Endothelial cell of umbilical vein (primary cell): ENCODE results near the gene RAP1GAP.

Experiments used
- EZH2 ChIP-seq: IDR thresholded peaks from 2 replicates; pipeline ENCODE4 v1.6.1; 2012; ENCODE audit warnings: borderline replicate concordance, low read depth, mild to moderate bottlenecking, moderate library complexity, low read length, inconsistent platforms; ENCODE audit not compliant: severe bottlenecking
- GATA2 ChIP-seq: IDR thresholded peaks from 2 replicates; pipeline ENCODE4 v1.7.0; 2011; ENCODE audit warnings: low read depth, mild to moderate bottlenecking, moderate library complexity, mixed read lengths, low read length; ENCODE audit not compliant: insufficient read length, insufficient read depth
- JUN ChIP-seq: IDR thresholded peaks from 2 replicates; pipeline ENCODE4 v1.6.1; 2011; ENCODE audit warnings: borderline replicate concordance, low read depth; ENCODE audit not compliant: insufficient read length, insufficient read depth
- MYC ChIP-seq: IDR thresholded peaks from one replicate; pipeline ENCODE4 v1.6.1; 2011; ENCODE audit warnings: mild to moderate bottlenecking, low read depth, low read length
- POLR2A ChIP-seq: IDR thresholded peaks from 2 replicates; pipeline ENCODE4 v1.6.1; 2012; ENCODE audit warnings: low read depth, mild to moderate bottlenecking, control low read depth, low read length
- POLR2AphosphoS5 ChIP-seq: IDR thresholded peaks from 2 replicates; pipeline ENCODE4 v1.6.1; 2012; ENCODE audit warnings: low read depth, mild to moderate bottlenecking, control low read depth, low read length, moderate library complexity; ENCODE audit not compliant: insufficient read depth
- TF ChIP-seq, protein P1 (sequence below), 2 donors: IDR thresholded peaks; 1 replicate in 1 of 2; 2 replicates in 1 of 2; pipeline ENCODE4 v1.5.1; 2011; ENCODE audit warnings: low read length in 2 of 2, mild to moderate bottlenecking in 2 of 2, moderate library complexity in 2 of 2, control low read depth in 1 of 2, inconsistent platforms in 1 of 2, low read depth in 1 of 2; ENCODE audit not compliant: insufficient read depth in 1 of 2; ENCODE audit errors: extremely low read depth in 1 of 2
- TF ChIP-seq, protein P2 (sequence below): IDR thresholded peaks from 2 replicates; pipeline ENCODE4 v1.6.1; 2011; ENCODE audit not compliant: insufficient read depth, insufficient read length

DNA sequence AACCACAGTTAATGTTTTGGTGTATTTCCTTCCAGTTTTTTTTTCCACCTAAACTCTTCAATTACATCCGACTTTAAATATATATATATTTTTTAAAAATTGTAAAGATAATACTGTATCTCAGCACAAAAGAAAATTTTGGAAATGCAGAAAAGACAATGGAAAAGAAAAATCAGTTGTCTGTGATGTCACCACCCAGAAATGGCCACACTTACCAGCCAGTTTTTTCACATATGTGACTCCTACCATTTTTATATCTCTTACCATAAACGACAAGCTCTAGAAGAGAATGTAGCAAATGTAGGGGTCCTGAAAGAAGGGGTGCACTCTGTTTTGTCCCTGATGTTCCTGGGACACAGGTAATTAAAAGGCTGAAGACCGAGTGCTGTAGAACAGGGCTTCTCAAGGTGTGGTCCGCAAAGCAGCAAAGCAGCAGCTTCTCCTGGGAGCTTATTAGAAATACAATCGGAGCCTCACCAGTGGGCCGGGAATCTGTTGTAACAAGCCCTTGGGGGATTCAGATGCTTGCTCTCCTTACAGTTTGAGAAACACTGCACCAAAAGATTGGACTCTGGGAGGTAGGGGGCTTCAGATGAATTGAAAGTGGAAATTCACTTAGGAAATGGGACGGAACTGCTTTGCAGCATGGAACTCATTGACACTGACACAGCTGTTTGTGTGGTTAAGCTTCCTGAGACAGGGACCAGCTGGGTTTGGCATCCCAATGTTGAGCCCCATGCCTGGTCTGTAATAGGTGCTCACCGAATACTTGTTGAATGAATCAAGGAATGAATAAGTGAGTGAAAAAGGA is 115.8 kb downstream of the RAP1GAP start:
- no peak for TF ChIP-seq GATA2
- TF ChIP-seq, protein P1, sequence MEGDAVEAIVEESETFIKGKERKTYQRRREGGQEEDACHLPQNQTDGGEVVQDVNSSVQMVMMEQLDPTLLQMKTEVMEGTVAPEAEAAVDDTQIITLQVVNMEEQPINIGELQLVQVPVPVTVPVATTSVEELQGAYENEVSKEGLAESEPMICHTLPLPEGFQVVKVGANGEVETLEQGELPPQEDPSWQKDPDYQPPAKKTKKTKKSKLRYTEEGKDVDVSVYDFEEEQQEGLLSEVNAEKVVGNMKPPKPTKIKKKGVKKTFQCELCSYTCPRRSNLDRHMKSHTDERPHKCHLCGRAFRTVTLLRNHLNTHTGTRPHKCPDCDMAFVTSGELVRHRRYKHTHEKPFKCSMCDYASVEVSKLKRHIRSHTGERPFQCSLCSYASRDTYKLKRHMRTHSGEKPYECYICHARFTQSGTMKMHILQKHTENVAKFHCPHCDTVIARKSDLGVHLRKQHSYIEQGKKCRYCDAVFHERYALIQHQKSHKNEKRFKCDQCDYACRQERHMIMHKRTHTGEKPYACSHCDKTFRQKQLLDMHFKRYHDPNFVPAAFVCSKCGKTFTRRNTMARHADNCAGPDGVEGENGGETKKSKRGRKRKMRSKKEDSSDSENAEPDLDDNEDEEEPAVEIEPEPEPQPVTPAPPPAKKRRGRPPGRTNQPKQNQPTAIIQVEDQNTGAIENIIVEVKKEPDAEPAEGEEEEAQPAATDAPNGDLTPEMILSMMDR (IDR thresholded peaks at IDR 0.05; ENCODE audit: extremely low read depth in 1 of 2, insufficient read depth in 1 of 2, low read depth in 1 of 2, low read length in 2 of 2): no peak
- TF ChIP-seq POLR2A: no peak
- TF ChIP-seq EZH2: no peak
- TF ChIP-seq POLR2AphosphoS5: no peak
- no peak for TF ChIP-seq MYC
- TF ChIP-seq JUN: no peak
- TF ChIP-seq, protein P2, sequence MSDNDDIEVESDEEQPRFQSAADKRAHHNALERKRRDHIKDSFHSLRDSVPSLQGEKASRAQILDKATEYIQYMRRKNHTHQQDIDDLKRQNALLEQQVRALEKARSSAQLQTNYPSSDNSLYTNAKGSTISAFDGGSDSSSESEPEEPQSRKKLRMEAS: no peak
